ENCODE results near the gene IRF3. TPM values are rescaled to one million over a fixed set of nuclear protein-coding genes. Genes with fewer than 3 reads are reported as not detected.
A peak's percentile ranks its signal among the peaks of the same experiment; 100 is the strongest.
"Not testable (repeated sequence)": the region's sequence is repeated elsewhere in the genome, so short reads cannot be mapped to it uniquely, and the experiment has no call there.

The IRF3 gene
- total RNA-seq, 4 donors from 2014 or later, result 73.0 to 164 (median 104) TPM

- DNase-seq, result no peak
- H3K4me3 ChIP-seq, result no peak overlapping the region
- peaks cover 0 to 5% (median 0%) of the 10 kb centered on the region in 4 donors for H3K4me1 ChIP-seq
- intact Hi-C loops (cut with DNase I; ENCODE audit: low total_unique reads) (no loop called here), in situ Hi-C loops (cut with MboI; ENCODE audit: low pct_ligation_motif_present in 1 of 4, low pct_unique_long_range_greater_than_20kb in 1 of 4, low sequenced_read_pairs in 3 of 4) (no loop called here)
- no peaks in the 10 kb centered on the region for H3K9me3 ChIP-seq
- H3K27me3 ChIP-seq, result no peaks in the 10 kb centered on the region
- peaks cover 0 to 4% (median 0%) of the 10 kb centered on the region in 4 donors for H3K36me3 ChIP-seq
- H3K27ac ChIP-seq, result peak overlapping the region in 2 of 4 donors; percentile 18 to 25
- 31 to 34% methylated on average over 5 to 9 of the region's 9 CpGs for WGBS, 2 donors (ENCODE audit: low coverage in 1 of 2)
- TF ChIP-seq, protein P1, sequence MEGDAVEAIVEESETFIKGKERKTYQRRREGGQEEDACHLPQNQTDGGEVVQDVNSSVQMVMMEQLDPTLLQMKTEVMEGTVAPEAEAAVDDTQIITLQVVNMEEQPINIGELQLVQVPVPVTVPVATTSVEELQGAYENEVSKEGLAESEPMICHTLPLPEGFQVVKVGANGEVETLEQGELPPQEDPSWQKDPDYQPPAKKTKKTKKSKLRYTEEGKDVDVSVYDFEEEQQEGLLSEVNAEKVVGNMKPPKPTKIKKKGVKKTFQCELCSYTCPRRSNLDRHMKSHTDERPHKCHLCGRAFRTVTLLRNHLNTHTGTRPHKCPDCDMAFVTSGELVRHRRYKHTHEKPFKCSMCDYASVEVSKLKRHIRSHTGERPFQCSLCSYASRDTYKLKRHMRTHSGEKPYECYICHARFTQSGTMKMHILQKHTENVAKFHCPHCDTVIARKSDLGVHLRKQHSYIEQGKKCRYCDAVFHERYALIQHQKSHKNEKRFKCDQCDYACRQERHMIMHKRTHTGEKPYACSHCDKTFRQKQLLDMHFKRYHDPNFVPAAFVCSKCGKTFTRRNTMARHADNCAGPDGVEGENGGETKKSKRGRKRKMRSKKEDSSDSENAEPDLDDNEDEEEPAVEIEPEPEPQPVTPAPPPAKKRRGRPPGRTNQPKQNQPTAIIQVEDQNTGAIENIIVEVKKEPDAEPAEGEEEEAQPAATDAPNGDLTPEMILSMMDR (IDR thresholded peaks at IDR 0.05), result no peak
- TF ChIP-seq POLR2A (IDR thresholded peaks at IDR 0.05), result no peak
These were observed 34.6 kb downstream of the IRF3 start for GRCh38 chr19:49631014-49631588.

- Histone ChIP-seq H3K27me3 (no peaks in the 10 kb centered on the region), H3K4me3 (no peak overlapping the region), H3K4me1 (no peaks in the 10 kb centered on the region), H3K9me3 (no peaks in the 10 kb centered on the region), H3K27ac (no peak overlapping the region), H3K36me3 (peaks cover 0 to 4% (median 2%) of the 10 kb centered on the region in 4 donors)
- WGBS, 2 donors (ENCODE audit: low coverage in 1 of 2), result 91% methylated on average over 9 of the region's 9 CpGs; no CpG with 5 or more reads in 1 of the 2 donors
- intact Hi-C loops (cut with DNase I; ENCODE audit: low total_unique reads) (no loop called here), in situ Hi-C loops (cut with MboI; ENCODE audit: low pct_ligation_motif_present in 1 of 4, low pct_unique_long_range_greater_than_20kb in 1 of 4, low sequenced_read_pairs in 3 of 4) (no loop called here)
- TF ChIP-seq POLR2A (IDR thresholded peaks at IDR 0.05) (no peak), POLR2AphosphoS5 (IDR thresholded peaks at IDR 0.05) (no peak), EP300 (IDR thresholded peaks at IDR 0.05; ENCODE audit: low read depth) (no peak)
- TF ChIP-seq, protein P1 (IDR thresholded peaks at IDR 0.05), result no peak
- no peak for DNase-seq
These were observed 36.0 kb downstream of the IRF3 start for GRCh38 chr19:49629659-49630058.

- Histone ChIP-seq H3K36me3 (peaks cover 0 to 5% (median 2%) of the 10 kb centered on the region in 4 donors), H3K27ac (no peak overlapping the region)
These were observed 39.4 kb downstream of the IRF3 start for GRCh38 chr19:49626226-49626625.

DNA sequence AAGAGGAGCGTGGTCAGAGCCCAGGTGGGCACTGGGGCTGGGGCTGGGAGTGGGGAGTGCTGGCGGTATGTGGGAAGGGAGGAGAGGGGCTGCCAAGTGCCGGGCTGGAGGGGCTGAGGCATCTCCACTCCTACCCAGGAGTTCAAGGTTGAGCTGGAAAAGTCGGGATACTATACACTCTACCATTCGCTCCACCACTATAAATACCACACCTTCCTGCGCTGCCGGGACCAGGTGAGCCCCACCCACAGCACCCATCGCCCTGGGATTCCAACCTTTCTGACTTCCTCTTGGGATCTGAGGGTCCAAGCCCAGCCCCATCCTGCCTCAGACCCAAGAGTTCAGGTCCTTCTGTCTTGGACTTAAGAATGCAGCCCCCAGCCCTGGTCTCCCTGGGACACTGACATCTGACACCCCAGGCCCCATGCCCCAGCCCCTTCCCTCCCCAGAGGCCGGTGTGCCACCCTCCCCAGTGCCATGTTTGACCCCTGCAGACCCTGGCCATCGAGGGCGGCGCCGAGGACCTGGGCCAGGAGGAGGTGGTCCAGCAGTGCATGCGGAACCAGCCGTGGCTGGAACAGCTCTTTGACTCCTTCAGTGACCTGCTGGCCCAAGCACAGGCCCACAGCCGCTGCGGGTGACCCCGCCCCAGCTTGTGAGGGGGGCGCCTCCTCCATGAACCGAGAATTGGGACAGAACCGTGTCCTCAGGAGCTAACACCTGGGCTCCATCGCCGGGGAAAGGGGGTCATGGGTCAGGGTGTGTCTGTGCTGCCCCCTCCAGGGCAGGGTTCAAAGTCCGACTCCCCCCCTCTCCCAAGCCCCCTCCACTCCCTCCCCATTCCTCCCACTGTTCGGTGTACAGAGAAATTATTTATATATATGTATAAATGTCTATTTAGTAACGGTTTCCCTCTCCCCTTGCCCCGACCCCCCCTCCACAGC lies 40.4 kb downstream of the IRF3 start:
- no peak for DNase-seq
- 44 to 84% methylated on average over 3 to 27 of the region's 27 CpGs for WGBS, 2 donors (ENCODE audit: low coverage in 1 of 2)
- peaks cover 0 to 7% (median 3%) of the 10 kb centered on the region in 4 donors for H3K36me3 ChIP-seq
- H3K27ac ChIP-seq, result no peak overlapping the region
- intact Hi-C loops (cut with DNase I; ENCODE audit: low total_unique reads), result no loop called here
- no peaks in the 10 kb centered on the region for H3K27me3 ChIP-seq
- in situ Hi-C loops (cut with MboI; ENCODE audit: low pct_ligation_motif_present in 1 of 4, low pct_unique_long_range_greater_than_20kb in 1 of 4, low sequenced_read_pairs in 3 of 4), result no loop called here
- H3K4me3 ChIP-seq, result no peak overlapping the region
- TF ChIP-seq POLR2A (IDR thresholded peaks at IDR 0.05) (no peak), EP300 (IDR thresholded peaks at IDR 0.05; ENCODE audit: low read depth) (no peak), POLR2AphosphoS5 (IDR thresholded peaks at IDR 0.05) (no peak)
- TF ChIP-seq, protein P1 (IDR thresholded peaks at IDR 0.05), result no peak
- no peaks in the 10 kb centered on the region for H3K4me1 ChIP-seq
- H3K9me3 ChIP-seq, result no peaks in the 10 kb centered on the region

More at GRCh38 chr19:49626226-49626625, 39.4 kb downstream of the IRF3 start:
- WGBS, 2 donors (ENCODE audit: low coverage in 1 of 2), result 70 to 88% methylated on average over 2 to 11 of the region's 11 CpGs
- no peak for TF ChIP-seq EP300 (IDR thresholded peaks at IDR 0.05; ENCODE audit: low read depth)
- TF ChIP-seq POLR2A (IDR thresholded peaks at IDR 0.05), result no peak
- no peak for TF ChIP-seq POLR2AphosphoS5 (IDR thresholded peaks at IDR 0.05)
- TF ChIP-seq, protein P1 (IDR thresholded peaks at IDR 0.05), result no peak
- Histone ChIP-seq H3K4me3 (no peak overlapping the region), H3K9me3 (no peaks in the 10 kb centered on the region), H3K27me3 (no peaks in the 10 kb centered on the region), H3K4me1 (no peaks in the 10 kb centered on the region)
- intact Hi-C loops (cut with DNase I; ENCODE audit: low total_unique reads), result no loop called here
- in situ Hi-C loops (cut with MboI; ENCODE audit: low pct_ligation_motif_present in 1 of 4, low pct_unique_long_range_greater_than_20kb in 1 of 4, low sequenced_read_pairs in 3 of 4), result no loop called here
- DNase-seq, result no peak

DNA sequence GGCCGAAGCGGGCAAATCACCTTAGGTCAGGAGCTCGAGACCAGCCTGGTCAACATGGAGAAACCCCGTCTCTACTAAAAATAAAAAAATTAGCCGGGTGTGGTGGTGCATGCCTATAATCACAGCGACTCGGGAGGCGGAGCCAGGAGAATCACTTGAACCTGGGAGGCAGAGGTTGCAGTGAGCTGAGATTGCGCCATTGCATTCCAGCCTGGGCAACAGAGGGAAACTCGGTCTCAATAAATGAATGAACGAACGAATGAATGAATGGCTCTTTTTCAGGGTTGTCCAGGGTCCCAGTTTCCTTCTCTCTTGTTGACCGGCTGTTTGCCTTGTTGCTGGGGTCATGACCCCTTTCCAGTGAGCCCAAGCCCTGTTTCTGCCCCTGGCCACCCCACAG lies 47.8 kb downstream of the IRF3 start:
- H3K27ac ChIP-seq; H3K27me3 ChIP-seq; H3K9me3 ChIP-seq; H3K4me1 ChIP-seq; intact Hi-C loops (cut with DNase I; ENCODE audit: low total_unique reads); DNase-seq; in situ Hi-C loops (cut with MboI; ENCODE audit: low pct_ligation_motif_present in 1 of 4, low pct_unique_long_range_greater_than_20kb in 1 of 4, low sequenced_read_pairs in 3 of 4); H3K4me3 ChIP-seq: not testable (repeated sequence)
- H3K36me3 ChIP-seq, result peaks cover 0 to 35% (median 16%) of the 10 kb centered on the region in 4 donors
- WGBS, 2 donors (ENCODE audit: low coverage in 1 of 2), result 92 to 93% methylated on average over 12 to 13 of the region's 13 CpGs

All from transverse colon (tissue), 4 donors.